ENCODE data around the gene BCAS3. TPM values are rescaled to one million over a fixed set of nuclear protein-coding genes. Genes with fewer than 3 reads are reported as not detected.
A peak's percentile ranks its signal among the peaks of the same experiment; 100 is the strongest.
"Not testable (repeated sequence)": the region's sequence is repeated elsewhere in the genome, so short reads cannot be mapped to it uniquely, and the experiment has no call there.

Gene BCAS3
- total RNA-seq, 1 donor from 2014 or later: 15.2 TPM

DNA sequence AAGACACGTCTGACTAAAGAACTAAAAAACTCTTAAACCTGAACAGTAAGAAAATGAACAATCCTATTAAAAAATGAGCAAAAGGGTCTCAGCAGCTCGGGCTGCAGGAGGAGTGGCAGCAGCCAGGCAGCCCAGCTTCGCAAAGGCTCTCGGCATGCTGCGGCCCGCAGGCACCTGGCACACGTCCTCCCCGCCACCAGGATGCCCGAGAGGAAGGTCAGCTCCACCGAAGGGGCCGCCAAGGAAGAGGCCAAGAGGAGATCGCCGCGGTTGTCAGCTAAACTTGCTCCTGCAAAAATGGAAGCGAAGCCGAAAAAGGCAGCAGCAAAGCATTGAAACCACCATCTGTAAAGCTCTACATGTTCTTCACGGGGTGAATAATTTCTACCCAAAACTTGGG is 173.5 kb downstream of the BCAS3 start:
- DNase-seq (ENCODE audit: low read depth): no peak
- TF ChIP-seq, protein P1, sequence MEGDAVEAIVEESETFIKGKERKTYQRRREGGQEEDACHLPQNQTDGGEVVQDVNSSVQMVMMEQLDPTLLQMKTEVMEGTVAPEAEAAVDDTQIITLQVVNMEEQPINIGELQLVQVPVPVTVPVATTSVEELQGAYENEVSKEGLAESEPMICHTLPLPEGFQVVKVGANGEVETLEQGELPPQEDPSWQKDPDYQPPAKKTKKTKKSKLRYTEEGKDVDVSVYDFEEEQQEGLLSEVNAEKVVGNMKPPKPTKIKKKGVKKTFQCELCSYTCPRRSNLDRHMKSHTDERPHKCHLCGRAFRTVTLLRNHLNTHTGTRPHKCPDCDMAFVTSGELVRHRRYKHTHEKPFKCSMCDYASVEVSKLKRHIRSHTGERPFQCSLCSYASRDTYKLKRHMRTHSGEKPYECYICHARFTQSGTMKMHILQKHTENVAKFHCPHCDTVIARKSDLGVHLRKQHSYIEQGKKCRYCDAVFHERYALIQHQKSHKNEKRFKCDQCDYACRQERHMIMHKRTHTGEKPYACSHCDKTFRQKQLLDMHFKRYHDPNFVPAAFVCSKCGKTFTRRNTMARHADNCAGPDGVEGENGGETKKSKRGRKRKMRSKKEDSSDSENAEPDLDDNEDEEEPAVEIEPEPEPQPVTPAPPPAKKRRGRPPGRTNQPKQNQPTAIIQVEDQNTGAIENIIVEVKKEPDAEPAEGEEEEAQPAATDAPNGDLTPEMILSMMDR (conservative IDR thresholded peaks at IDR 0.05; ENCODE audit: low read depth, low read length): no peak
- no peak overlapping the region for H3K4me3 ChIP-seq (ENCODE audit: low read depth, low read length)

DNA sequence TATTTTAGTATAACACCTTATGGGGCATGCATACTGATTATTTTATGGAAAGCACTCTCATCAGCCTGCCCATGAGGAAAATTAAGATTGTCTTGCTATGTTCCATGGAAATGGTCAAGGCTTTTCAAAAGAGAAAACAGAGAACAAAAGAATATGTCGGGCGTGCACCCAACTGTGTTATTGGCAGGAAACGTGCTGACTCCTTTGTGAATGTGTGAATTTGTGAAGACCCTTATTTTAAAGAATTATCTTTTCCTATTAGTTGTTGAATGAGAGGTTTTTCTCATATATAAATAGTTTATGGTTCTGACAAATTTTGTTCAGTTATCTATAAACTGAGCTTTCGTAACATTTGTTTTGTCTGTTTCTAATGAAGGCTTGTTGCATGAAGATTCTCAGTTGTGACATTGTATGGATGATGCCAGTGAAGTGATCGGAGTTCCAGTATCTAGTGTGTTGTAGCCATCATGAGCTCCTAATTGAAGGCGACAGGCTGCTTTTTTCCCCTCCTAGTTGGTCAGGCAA is 180.0 kb downstream of the BCAS3 start:
- no peak for DNase-seq (ENCODE audit: low read depth)
- TF ChIP-seq, protein P1 (conservative IDR thresholded peaks at IDR 0.05; ENCODE audit: low read depth, low read length): no peak

DNA sequence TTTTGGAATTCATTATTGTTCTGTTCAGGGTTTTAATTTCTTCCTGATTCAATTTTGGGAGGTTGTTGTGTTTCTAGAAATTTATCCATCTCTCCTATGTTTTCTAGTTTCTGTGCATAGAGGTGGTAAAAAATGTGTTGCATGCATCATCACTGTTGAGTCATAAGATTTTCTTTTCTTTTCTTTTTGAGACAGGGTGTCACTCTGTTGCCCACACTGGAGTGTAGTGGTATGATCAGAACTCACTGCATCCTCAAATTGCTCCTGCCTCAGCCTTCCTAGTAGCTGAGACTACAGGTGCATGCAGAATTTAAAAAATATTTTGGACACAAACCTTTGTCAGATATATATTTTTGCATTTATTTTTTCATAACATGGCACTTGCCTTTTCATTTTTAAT is 184.8 kb downstream of the BCAS3 start:
- no peak for DNase-seq (ENCODE audit: low read depth)
- no peak overlapping the region for H3K4me3 ChIP-seq (ENCODE audit: low read depth, low read length)
- TF ChIP-seq, protein P1 (conservative IDR thresholded peaks at IDR 0.05; ENCODE audit: low read depth, low read length): no peak

More for the DNA sequence above, 180.0 kb downstream of the BCAS3 start:
- no peak overlapping the region for H3K4me3 ChIP-seq (ENCODE audit: low read depth, low read length)

DNA sequence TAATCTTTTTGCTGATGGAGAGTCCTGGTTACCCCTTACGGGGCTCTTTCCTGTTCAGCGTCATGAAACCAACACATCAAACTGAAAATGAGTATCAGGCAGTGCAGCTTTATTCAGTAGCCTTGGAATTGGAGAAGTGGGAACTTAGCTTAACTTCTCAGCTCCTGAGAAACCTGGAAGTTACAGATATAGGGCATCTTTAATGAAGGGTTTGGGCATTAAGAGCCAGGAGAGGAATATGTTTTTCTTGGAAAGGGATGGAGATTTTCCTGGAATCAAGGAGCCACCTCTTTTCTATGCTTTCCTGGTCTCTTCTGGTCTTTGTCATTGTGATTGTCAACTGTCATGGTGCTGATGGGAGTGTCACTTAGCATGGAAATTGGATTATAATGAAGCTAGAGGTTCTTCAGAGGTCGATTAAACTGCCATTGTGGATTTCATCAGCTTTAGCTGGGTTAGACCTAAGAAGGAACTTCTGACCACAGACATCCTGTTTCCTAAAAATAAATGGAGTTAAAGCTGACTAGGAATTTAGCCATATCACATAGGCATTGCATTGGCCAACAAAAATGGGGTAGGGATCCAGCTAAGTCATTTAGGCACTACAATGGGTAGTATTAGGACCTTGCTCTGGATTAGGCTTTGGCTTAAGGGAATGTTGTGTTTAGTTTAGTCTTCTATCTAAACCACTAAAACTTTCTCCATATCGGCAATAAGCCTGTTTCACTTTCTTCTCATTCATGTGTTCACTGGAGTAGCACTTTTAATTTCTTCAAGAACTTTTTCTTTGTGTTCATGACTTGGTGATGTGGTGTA is 186.4 kb downstream of the BCAS3 start:
- DNase-seq (ENCODE audit: low read depth): no peak
- H3K4me3 ChIP-seq (ENCODE audit: low read depth, low read length): no peak overlapping the region
- TF ChIP-seq, protein P1 (conservative IDR thresholded peaks at IDR 0.05; ENCODE audit: low read depth, low read length): no peak

DNA sequence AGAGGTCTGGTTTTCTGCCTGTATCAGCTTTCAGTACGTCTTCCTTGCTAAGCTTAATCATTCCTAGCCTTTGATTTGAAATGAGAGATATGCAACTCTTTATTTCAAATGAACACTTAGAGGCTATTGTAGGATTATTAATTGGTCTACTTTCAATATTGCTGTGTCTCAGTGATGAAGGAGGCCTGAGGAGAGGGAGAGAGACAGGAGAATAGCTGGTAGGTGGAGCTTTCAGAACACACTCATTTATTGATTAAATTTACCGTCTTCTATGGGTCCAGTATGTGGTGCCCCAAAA is 187.0 kb downstream of the BCAS3 start:
- TF ChIP-seq, protein P1 (conservative IDR thresholded peaks at IDR 0.05; ENCODE audit: low read depth, low read length): no peak

DNA sequence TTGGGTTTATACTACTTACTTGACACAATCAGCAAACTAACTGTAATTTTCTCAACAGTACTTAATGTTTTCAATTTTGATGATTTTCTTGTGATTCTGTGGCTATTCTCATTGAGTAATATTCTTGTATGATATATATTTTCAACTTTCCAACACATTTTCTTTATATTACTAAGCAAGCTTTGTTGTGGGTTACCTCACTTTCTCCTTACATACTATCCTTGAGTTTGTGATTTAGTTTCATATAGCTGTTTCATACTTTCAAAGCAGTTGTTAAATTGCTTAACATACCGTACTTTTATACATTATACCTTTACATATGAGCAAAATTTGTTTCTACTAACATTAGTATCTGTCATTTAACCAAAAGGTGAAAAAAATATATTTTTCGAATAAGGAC is 197.1 kb downstream of the BCAS3 start:
- TF ChIP-seq, protein P1 (conservative IDR thresholded peaks at IDR 0.05; ENCODE audit: low read depth, low read length): no peak
- H3K4me3 ChIP-seq (ENCODE audit: low read depth, low read length): no peak overlapping the region
- DNase-seq (ENCODE audit: low read depth): no peak

More for the DNA sequence above, 187.0 kb downstream of the BCAS3 start:
- no peak overlapping the region for H3K4me3 ChIP-seq (ENCODE audit: low read depth, low read length)
- no peak for DNase-seq (ENCODE audit: low read depth)

DNA sequence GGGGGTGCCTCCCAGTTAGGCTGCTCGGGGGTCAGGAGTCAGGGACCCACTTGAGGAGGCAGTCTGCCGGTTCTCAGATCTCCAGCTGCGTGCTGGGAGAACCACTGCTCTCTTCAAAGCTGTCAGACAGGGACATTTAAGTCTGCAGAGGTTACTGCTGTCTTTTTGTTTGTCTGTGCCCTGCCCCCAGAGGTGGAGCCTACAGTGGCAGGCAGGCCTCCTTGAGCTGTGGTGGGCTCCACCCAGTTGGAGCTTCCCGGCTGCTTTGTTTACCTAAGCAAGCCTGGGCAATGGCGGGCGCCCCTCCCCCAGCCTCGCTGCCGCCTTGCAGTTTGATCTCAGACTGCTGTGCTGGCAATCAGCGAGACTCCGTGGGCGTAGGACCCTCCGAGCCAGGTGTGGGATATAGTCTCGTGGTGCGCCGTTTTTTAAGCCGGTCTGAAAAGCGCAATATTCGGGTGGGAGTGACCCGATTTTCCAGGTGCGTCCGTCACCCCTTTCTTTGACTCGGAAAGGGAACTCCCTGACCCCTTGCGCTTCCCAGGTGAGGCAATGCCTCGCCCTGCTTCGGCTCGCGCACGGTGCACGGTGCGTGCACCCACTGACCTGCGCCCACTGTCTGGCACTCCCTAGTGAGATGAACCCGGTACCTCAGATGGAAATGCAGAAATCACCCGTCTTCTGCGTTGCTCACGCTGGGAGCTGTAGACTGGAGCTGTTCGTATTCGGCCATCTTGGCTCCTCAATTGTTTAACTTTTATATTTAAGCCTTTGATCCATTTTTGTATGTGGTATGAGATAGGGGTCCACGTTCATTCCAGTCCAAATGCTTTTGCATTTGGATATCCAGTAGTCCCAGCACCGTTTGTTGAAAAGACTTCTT is 209.3 kb downstream of the BCAS3 start:
- not testable (repeated sequence) for DNase-seq (ENCODE audit: low read depth)

More for the DNA sequence above, 209.3 kb downstream of the BCAS3 start:
- peak overlapping the region; percentile 5 for H3K4me3 ChIP-seq (ENCODE audit: low read depth, low read length)
